Neuronal stem cell (in vitro differentiated cells): ENCODE data around the gene ACAT2.

ENCODE experiments used
- DNase-seq: peaks from one replicate; pipeline ENCODE4 v3.0.0-alpha.2; 2013; ENCODE audit warnings: low spot score
- H2AFZ ChIP-seq: one replicate; pipeline ENCODE4 v1.6.1; 2013; ENCODE audit warnings: mild to moderate bottlenecking, low read length, inconsistent platforms
- H2AK5ac ChIP-seq: 2 replicates; pipeline ENCODE4 v1.6.1; 2013; ENCODE audit warnings: low read depth, mild to moderate bottlenecking, inconsistent platforms, low read length, moderate library complexity, mixed read lengths
- H2BK120ac ChIP-seq: 2 replicates; pipeline ENCODE4 v1.6.1; 2013; ENCODE audit warnings: low read depth, mild to moderate bottlenecking, inconsistent platforms, low read length, moderate library complexity, mixed read lengths
- H2BK12ac ChIP-seq: one replicate; pipeline ENCODE4 v1.6.1; 2013; ENCODE audit warnings: low read length, inconsistent platforms
- H2BK15ac ChIP-seq: 2 replicates; pipeline ENCODE4 v1.6.1; 2013; ENCODE audit warnings: mild to moderate bottlenecking, low read length, inconsistent platforms, mixed read lengths
- H2BK5ac ChIP-seq: one replicate; pipeline ENCODE4 v1.6.1; 2013; ENCODE audit warnings: inconsistent platforms, mild to moderate bottlenecking, low read length, moderate library complexity
- H3K14ac ChIP-seq: one replicate; pipeline ENCODE4 v1.6.1; 2013; ENCODE audit warnings: low read length, inconsistent platforms
- H3K18ac ChIP-seq: 2 replicates; pipeline ENCODE4 v1.6.1; 2013; ENCODE audit warnings: low read length, inconsistent platforms
- H3K23ac ChIP-seq: 2 replicates; pipeline ENCODE4 v1.6.1; 2013; ENCODE audit warnings: low read depth, mild to moderate bottlenecking, mixed read lengths, low read length, inconsistent platforms; ENCODE audit not compliant: poor library complexity
- H3K27ac ChIP-seq: replicated peaks from 3 replicates; pipeline ENCODE4 v1.5.1; 2013; ENCODE audit warnings: low read length, inconsistent platforms
- H3K27me3 ChIP-seq, 3 experiments: 2 replicates each; pipeline ENCODE4 v1.6.1; 2013; ENCODE audit warnings: low read length in 3 of 3, mild to moderate bottlenecking in 2 of 3, inconsistent platforms in 1 of 3, low read depth in 1 of 3, mixed read lengths in 1 of 3, moderate library complexity in 1 of 3; ENCODE audit not compliant: control insufficient read depth in 3 of 3, insufficient read depth in 3 of 3
- H3K36me3 ChIP-seq, 2 donors: replicated peaks in 1 of 2; 2 replicates each; pipeline ENCODE4 v1.6.1; 2013; ENCODE audit warnings: low read length in 2 of 2; ENCODE audit not compliant: control insufficient read depth in 2 of 2, insufficient read depth in 2 of 2
- H3K4ac ChIP-seq: 2 replicates; pipeline ENCODE4 v1.6.1; 2013; ENCODE audit warnings: inconsistent platforms, mild to moderate bottlenecking, low read length, moderate library complexity
- H3K4me1 ChIP-seq, 2 donors: 1 replicate in 1 of 2; 2 replicates in 1 of 2; pipeline ENCODE4 v1.6.1; 2013; ENCODE audit warnings: low read length in 2 of 2, low read depth in 1 of 2; ENCODE audit not compliant: control insufficient read depth in 2 of 2, insufficient read depth in 1 of 2
- H3K4me2 ChIP-seq: one replicate; pipeline ENCODE4 v1.6.1; 2013; ENCODE audit warnings: mild to moderate bottlenecking, low read length, inconsistent platforms; ENCODE audit not compliant: insufficient read depth, poor library complexity, severe bottlenecking
- H3K4me3 ChIP-seq, 2 donors: 2 replicates each; pipeline ENCODE4 v1.5.1; 2013; ENCODE audit warnings: low read length in 2 of 2, mild to moderate bottlenecking in 2 of 2, inconsistent platforms in 1 of 2, moderate library complexity in 1 of 2
- H3K79me1 ChIP-seq: one replicate; pipeline ENCODE4 v1.6.1; 2013; ENCODE audit warnings: low read depth, mild to moderate bottlenecking, inconsistent platforms, low read length, moderate library complexity
- H3K9ac ChIP-seq: one replicate; pipeline ENCODE4 v1.6.1; 2013; ENCODE audit warnings: mild to moderate bottlenecking, low read depth, low read length, inconsistent platforms; ENCODE audit not compliant: poor library complexity
- H3K9me3 ChIP-seq, 2 donors: replicated peaks in 1 of 2; 2 replicates each; pipeline versions ENCODE3 to v1.6.1; 2013; ENCODE audit warnings: low read length in 2 of 2, mild to moderate bottlenecking in 2 of 2, inconsistent platforms in 1 of 2, low read depth in 1 of 2, mixed read lengths in 1 of 2, moderate library complexity in 1 of 2; ENCODE audit not compliant: control insufficient read depth in 2 of 2, insufficient read depth in 1 of 2
- H4K8ac ChIP-seq: one replicate; pipeline ENCODE4 v1.6.1; 2013; ENCODE audit warnings: low read depth, mild to moderate bottlenecking, inconsistent platforms, low read length, moderate library complexity
- H4K91ac ChIP-seq: one replicate; pipeline ENCODE4 v1.6.1; 2013; ENCODE audit warnings: low read length, low read depth, mild to moderate bottlenecking, inconsistent platforms; ENCODE audit not compliant: poor library complexity
- WGBS, 2 donors: extraction: QIAGEN DNeasy Blood & Tissue Kit; methylation state at CpG; one replicate each; pipeline ENCODE4 v1.1.7; 2013; ENCODE audit warnings: missing lambda C conversion rate in 2 of 2, mixed read lengths in 1 of 2; ENCODE audit not compliant: insufficient read length in 2 of 2, insufficient replicate concordance in 1 of 2; ENCODE audit errors: extremely low coverage in 2 of 2; 5-methylcytosine and 5-hydroxymethylcytosine counted together

Gene ACAT2

DNA sequence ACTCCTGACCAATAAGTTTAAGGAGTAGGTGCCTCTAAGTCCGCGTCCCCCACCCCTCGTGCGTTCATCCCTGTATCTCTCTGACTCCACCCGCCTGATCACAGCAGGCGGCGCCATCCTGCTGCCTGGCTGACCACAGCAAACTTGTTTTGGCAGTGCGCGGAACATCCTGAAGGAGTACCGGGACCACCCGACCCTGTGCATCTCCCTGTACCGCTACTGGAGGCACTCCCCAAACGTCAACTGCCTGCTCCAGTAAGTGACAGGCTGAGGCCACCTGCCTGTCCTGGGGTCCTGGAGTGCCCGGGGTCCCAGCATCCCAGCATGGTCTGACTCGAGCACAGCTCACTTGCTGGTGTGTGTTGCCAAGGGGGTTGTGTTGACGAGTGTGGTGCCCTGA lies 57.3 kb downstream of the ACAT2 start:
- H3K4ac ChIP-seq, result no peak overlapping the region
- no peak overlapping the region for H2BK120ac ChIP-seq
- H3K36me3 ChIP-seq, result no peaks in the 10 kb centered on the region
- H3K4me2 ChIP-seq, result no peak overlapping the region
- H3K4me1 ChIP-seq, result peaks cover 8% of the 10 kb centered on the region in 2 donors
- no peak overlapping the region for H3K14ac ChIP-seq
- WGBS, 2 donors, result no CpG with 5 or more reads among the region's 16 CpGs
- DNase-seq, result no peak
- H2BK5ac ChIP-seq, result no peak overlapping the region
- H2BK12ac ChIP-seq, result no peak overlapping the region
- H4K91ac ChIP-seq, result no peak overlapping the region
- H2AFZ ChIP-seq, result peak overlapping the region; percentile 87
- no peaks in the 10 kb centered on the region for H3K9me3 ChIP-seq
- H4K8ac ChIP-seq, result no peak overlapping the region
- H3K9ac ChIP-seq, result no peak overlapping the region
- peak overlapping the region; percentile 82 for H3K23ac ChIP-seq
- H2AK5ac ChIP-seq, result no peak overlapping the region
- no peak overlapping the region for H3K27ac ChIP-seq
- H3K79me1 ChIP-seq, result no peaks in the 10 kb centered on the region
- H2BK15ac ChIP-seq, result no peak overlapping the region
- H3K4me3 ChIP-seq, result no peak overlapping the region
- peak overlapping the region; percentile 0 for H3K18ac ChIP-seq
- H3K27me3 ChIP-seq, result peaks cover 0 to 6% (median 0%) of the 10 kb centered on the region in 3 experiments

GRCh38 chr6:159819932-159820640 lies 58.2 kb downstream of the ACAT2 start:
- H3K4ac ChIP-seq, result no peak overlapping the region
- H2AFZ ChIP-seq, result peak overlapping the region; percentile 87
- H3K9ac ChIP-seq, result peak overlapping the region; percentile 45
- no peak overlapping the region for H2BK5ac ChIP-seq
- no peak overlapping the region for H3K14ac ChIP-seq
- peak overlapping the region; percentile 8 for H3K23ac ChIP-seq
- peak overlapping the region in 1 of 2 donors; percentile 19 for H3K4me3 ChIP-seq
- H3K18ac ChIP-seq, result no peak overlapping the region
- H2BK15ac ChIP-seq, result no peak overlapping the region
- WGBS, 2 donors, result no CpG with 5 or more reads among the region's 28 CpGs
- peak overlapping the region; percentile 55 for H2BK120ac ChIP-seq
- H3K27ac ChIP-seq, result no peak overlapping the region
- H3K4me2 ChIP-seq, result no peak overlapping the region
- no peak overlapping the region for H4K91ac ChIP-seq
- H3K4me1 ChIP-seq, result peaks cover 8% of the 10 kb centered on the region in 2 donors
- peak overlapping the region; percentile 50 for H2BK12ac ChIP-seq
- H3K27me3 ChIP-seq, result peaks cover 0 to 6% (median 0%) of the 10 kb centered on the region in 3 experiments
- peak overlapping the region; percentile 52 for H4K8ac ChIP-seq
- H3K9me3 ChIP-seq, result no peaks in the 10 kb centered on the region
- no peak for DNase-seq
- H3K79me1 ChIP-seq, result no peaks in the 10 kb centered on the region
- H2AK5ac ChIP-seq, result peak overlapping the region; percentile 9
- H3K36me3 ChIP-seq, result no peaks in the 10 kb centered on the region

- Histone ChIP-seq H3K9me3 (no peaks in the 10 kb centered on the region), H3K9ac (no peak overlapping the region), H3K4me1 (peaks cover 6 to 8% of the 10 kb centered on the region in 2 donors), H3K14ac (no peak overlapping the region), H3K4me3 (no peak overlapping the region), H2AFZ (no peak overlapping the region), H3K27me3 (peaks cover 0 to 6% (median 0%) of the 10 kb centered on the region in 3 experiments), H3K27ac (no peak overlapping the region), H2AK5ac (no peak overlapping the region), H3K4ac (no peak overlapping the region), H2BK120ac (no peak overlapping the region), H3K79me1 (no peaks in the 10 kb centered on the region), H3K18ac (no peak overlapping the region), H4K91ac (no peak overlapping the region), H2BK12ac (no peak overlapping the region), H2BK5ac (no peak overlapping the region), H3K23ac (no peak overlapping the region), H3K36me3 (no peaks in the 10 kb centered on the region), H4K8ac (no peak overlapping the region), H3K4me2 (no peak overlapping the region), H2BK15ac (no peak overlapping the region)
- no CpG with 5 or more reads among the region's 11 CpGs for WGBS, 2 donors
- no peak for DNase-seq
These were observed 59.3 kb downstream of the ACAT2 start for GRCh38 chr6:159821122-159821521.

DNA sequence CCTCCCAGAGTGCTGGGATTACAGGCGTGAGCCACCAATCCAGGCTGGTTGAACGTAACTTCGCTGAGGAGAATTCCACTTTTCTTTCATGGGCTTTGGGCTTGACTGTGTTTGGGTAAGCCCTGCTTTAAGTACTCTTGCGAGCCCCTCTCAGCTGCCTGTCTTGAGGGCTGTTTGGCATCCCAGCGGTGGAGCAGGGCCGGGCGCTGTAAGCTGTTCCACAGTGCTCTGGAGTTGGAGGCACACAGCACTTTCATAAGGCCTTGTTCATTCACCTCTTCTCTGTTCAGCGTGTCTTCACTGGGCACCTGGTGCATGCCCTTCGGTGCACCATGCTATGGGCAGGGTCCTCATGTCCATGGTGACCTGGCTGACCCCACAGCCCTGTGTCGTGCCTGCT lies 59.9 kb downstream of the ACAT2 start:
- no peak overlapping the region for H3K4ac ChIP-seq
- no CpG with 5 or more reads among the region's 10 CpGs for WGBS, 2 donors
- peaks cover 6 to 8% of the 10 kb centered on the region in 2 donors for H3K4me1 ChIP-seq
- H3K36me3 ChIP-seq, result no peaks in the 10 kb centered on the region
- H3K79me1 ChIP-seq, result no peaks in the 10 kb centered on the region
- no peak overlapping the region for H3K18ac ChIP-seq
- no peak overlapping the region for H2BK12ac ChIP-seq
- H4K8ac ChIP-seq, result no peak overlapping the region
- H2BK5ac ChIP-seq, result no peak overlapping the region
- H2BK15ac ChIP-seq, result no peak overlapping the region
- DNase-seq, result no peak
- no peak overlapping the region for H3K4me2 ChIP-seq
- no peak overlapping the region for H2BK120ac ChIP-seq
- H2AK5ac ChIP-seq, result no peak overlapping the region
- H3K9ac ChIP-seq, result no peak overlapping the region
- H3K4me3 ChIP-seq, result no peak overlapping the region
- H3K9me3 ChIP-seq, result no peaks in the 10 kb centered on the region
- no peak overlapping the region for H3K14ac ChIP-seq
- peaks cover 0 to 6% (median 0%) of the 10 kb centered on the region in 3 experiments for H3K27me3 ChIP-seq
- H2AFZ ChIP-seq, result no peak overlapping the region
- H3K23ac ChIP-seq, result no peak overlapping the region
- no peak overlapping the region for H4K91ac ChIP-seq
- no peak overlapping the region for H3K27ac ChIP-seq
